ENCODE measurements around the gene MAMLD1. TPM values are rescaled to one million over a fixed set of nuclear protein-coding genes. Genes with fewer than 3 reads are reported as not detected.

The MAMLD1 gene
- total RNA-seq, 1 experiment from 2014 or later: 0.48 TPM

DNA sequence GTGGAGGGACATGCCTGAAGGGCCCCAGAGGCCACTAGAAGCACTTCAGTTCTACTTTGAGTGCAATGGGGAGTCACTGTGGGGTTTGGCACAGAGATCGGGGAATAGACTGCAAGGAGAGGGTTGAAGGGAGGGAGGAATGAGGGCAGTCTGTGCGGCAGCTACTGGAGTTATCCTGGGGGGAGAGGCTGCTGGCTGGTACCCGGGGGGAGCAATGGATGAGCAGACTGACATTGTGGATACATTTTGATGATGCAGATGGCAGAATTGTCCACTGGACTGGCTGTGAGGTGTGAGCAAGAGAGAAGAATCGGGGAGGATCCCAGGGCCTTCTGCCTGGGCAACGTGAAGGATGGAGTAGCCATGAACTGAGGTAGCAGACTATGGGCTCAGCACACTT lies 2.8 kb upstream of the MAMLD1 start:
- Mint-ChIP-seq H3K27me3 (ENCODE audit: low read depth) (peaks cover 76% of the 10 kb centered on the region), H3K4me3 (no peak overlapping the region; a peak in 1 of 5 replicates), H3K4me1 (peaks cover 5 to 6% of the 10 kb centered on the region in 2 experiments), H3K9me3 (peaks cover 35 to 56% of the 10 kb centered on the region in 2 experiments), H3K27ac (no peak overlapping the region), H3K36me3 (ENCODE audit: insufficient read depth in 1 of 3, low read depth in 3 of 3) (peaks cover 0 to 5% (median 4%) of the 10 kb centered on the region in 3 experiments; a peak in 4 of 7 replicates)
- Histone ChIP-seq H2AK5ac (ENCODE audit: insufficient read length, low read length) (no peak overlapping the region), H2AFZ (ENCODE audit: low read length) (no peak overlapping the region), H4K8ac (replicated peaks; ENCODE audit: insufficient read length, low read depth, low read length) (no peak overlapping the region), H3K79me1 (ENCODE audit: insufficient read depth, low read depth, low read length, poor library complexity, severe bottlenecking) (no peaks in the 10 kb centered on the region), H3T11ph (ENCODE audit: low read length) (no peak overlapping the region), H2BK12ac (ENCODE audit: insufficient read length, low read depth, low read length) (no peak overlapping the region), H3K4me2 (ENCODE audit: insufficient read depth, insufficient read length, low read length) (no peak overlapping the region), H3K27ac (ENCODE audit: insufficient read length, low read depth, low read length) (no peak overlapping the region), H2BK20ac (ENCODE audit: low read depth, low read length, poor library complexity, severe bottlenecking) (no peak overlapping the region), H2BK15ac (ENCODE audit: low read depth, low read length) (no peak overlapping the region), H3K4ac (ENCODE audit: low read depth, low read length) (no peak overlapping the region), H2BK5ac (ENCODE audit: insufficient read length, low read length) (no peak overlapping the region), H2BK120ac (ENCODE audit: low read depth, low read length, poor library complexity, severe bottlenecking) (no peak overlapping the region), H3K18ac (ENCODE audit: insufficient read length, low read depth, low read length) (no peak overlapping the region), H3K14ac (ENCODE audit: insufficient read depth, low read length) (no peak overlapping the region), H3K9ac (ENCODE audit: extremely low read depth, insufficient read length, low read length) (no peak overlapping the region), H3K27me3 (ENCODE audit: insufficient read depth, low read length) (peaks cover 45% of the 10 kb centered on the region; the same call in 1 of the 2 replicates), H3K23ac (ENCODE audit: insufficient read length, low read depth, low read length) (no peak overlapping the region), H3K4me1 (ENCODE audit: insufficient read depth, low read length) (no peaks in the 10 kb centered on the region), H3K9me3 (ENCODE audit: control insufficient read depth, low read depth, low read length) (no peaks in the 10 kb centered on the region), H4K91ac (ENCODE audit: insufficient read length, low read depth, low read length) (no peak overlapping the region), H3K79me2 (ENCODE audit: insufficient read depth, low read length) (no peaks in the 10 kb centered on the region), H4K20me1 (ENCODE audit: control insufficient read depth, insufficient read depth, insufficient read length) (no peaks in the 10 kb centered on the region), H3K23me2 (ENCODE audit: insufficient read length, low read depth, low read length, poor library complexity, severe bottlenecking) (peaks cover 23% of the 10 kb centered on the region), H3K56ac (ENCODE audit: insufficient read length, low read depth, low read length) (no peak overlapping the region), H4K5ac (ENCODE audit: insufficient read length, low read depth, low read length) (no peak overlapping the region)
- TF ChIP-seq, protein P1, sequence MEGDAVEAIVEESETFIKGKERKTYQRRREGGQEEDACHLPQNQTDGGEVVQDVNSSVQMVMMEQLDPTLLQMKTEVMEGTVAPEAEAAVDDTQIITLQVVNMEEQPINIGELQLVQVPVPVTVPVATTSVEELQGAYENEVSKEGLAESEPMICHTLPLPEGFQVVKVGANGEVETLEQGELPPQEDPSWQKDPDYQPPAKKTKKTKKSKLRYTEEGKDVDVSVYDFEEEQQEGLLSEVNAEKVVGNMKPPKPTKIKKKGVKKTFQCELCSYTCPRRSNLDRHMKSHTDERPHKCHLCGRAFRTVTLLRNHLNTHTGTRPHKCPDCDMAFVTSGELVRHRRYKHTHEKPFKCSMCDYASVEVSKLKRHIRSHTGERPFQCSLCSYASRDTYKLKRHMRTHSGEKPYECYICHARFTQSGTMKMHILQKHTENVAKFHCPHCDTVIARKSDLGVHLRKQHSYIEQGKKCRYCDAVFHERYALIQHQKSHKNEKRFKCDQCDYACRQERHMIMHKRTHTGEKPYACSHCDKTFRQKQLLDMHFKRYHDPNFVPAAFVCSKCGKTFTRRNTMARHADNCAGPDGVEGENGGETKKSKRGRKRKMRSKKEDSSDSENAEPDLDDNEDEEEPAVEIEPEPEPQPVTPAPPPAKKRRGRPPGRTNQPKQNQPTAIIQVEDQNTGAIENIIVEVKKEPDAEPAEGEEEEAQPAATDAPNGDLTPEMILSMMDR (conservative IDR thresholded peaks at IDR 0.05): no peak
- no CpG with 5 or more reads among the region's 5 CpGs for WGBS (ENCODE audit: extremely low coverage, insufficient read length, low lambda C conversion rate)
- DNase-seq: no peak
